Astrocyte (in vitro differentiated cells and primary cell): Measurements from ENCODE around the gene SLC35B2.

Experiments used
- EZH2 ChIP-seq: IDR thresholded peaks from 2 replicates; pipeline ENCODE4 v1.6.1; 2012; ENCODE audit warnings: mild to moderate bottlenecking, low read length, inconsistent platforms; ENCODE audit not compliant: insufficient read depth
- TF ChIP-seq, protein P1 (sequence below): IDR thresholded peaks from 2 replicates; pipeline ENCODE4 v1.5.1; 2011; ENCODE audit warnings: low read depth, mild to moderate bottlenecking, inconsistent platforms, low read length, moderate library complexity; ENCODE audit not compliant: insufficient read depth

DNA sequence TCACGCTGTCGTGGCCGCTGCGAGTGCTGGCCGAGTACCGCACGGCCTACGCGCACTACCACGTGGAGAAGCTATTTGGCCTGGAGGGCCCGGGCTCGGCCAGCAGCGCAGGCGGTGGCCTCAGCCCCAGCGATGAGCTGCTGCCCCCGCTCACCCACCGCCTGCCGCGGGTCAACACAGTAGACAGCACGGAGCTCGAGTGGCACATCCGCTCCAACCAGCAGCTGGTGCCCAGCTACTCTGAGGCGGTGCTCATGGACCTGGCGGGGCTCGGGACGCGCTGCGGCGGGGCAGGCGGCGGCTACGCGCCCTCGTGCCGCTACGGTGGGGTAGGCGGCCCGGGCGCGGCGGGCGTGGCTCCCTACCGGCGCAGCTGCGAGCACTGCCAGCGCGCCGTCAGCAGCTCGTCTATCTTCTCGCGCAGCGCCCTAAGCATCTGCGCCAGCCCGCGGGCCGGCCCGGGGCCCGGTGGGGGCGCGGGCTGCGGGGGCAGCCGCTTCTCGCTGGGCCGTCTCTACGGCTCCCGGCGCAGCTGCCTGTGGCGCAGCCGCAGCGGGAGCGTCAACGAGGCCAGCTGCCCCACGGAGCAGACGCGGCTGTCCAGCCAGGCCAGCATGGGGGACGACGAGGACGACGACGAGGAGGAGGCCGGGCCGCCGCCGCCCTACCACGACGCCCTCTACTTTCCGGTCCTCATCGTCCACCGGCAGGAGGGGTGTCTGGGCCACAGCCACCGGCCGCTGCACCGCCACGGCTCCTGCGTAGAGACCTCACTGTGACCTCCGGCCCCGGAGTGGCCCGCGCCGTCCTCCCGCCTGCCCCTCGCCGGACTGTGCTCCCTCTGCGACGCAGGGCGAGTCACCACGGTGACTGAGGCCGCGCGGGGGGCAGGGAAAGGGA lies 18.7 kb upstream of the SLC35B2 start:
- TF ChIP-seq, protein P1, sequence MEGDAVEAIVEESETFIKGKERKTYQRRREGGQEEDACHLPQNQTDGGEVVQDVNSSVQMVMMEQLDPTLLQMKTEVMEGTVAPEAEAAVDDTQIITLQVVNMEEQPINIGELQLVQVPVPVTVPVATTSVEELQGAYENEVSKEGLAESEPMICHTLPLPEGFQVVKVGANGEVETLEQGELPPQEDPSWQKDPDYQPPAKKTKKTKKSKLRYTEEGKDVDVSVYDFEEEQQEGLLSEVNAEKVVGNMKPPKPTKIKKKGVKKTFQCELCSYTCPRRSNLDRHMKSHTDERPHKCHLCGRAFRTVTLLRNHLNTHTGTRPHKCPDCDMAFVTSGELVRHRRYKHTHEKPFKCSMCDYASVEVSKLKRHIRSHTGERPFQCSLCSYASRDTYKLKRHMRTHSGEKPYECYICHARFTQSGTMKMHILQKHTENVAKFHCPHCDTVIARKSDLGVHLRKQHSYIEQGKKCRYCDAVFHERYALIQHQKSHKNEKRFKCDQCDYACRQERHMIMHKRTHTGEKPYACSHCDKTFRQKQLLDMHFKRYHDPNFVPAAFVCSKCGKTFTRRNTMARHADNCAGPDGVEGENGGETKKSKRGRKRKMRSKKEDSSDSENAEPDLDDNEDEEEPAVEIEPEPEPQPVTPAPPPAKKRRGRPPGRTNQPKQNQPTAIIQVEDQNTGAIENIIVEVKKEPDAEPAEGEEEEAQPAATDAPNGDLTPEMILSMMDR: no peak
- no peak for TF ChIP-seq EZH2
